HepG2 (cell line): ENCODE data around the gene STX1B. TPM values are rescaled to one million over a fixed set of nuclear protein-coding genes. Genes with fewer than 3 reads are reported as not detected.
A peak's percentile ranks its signal among the peaks of the same experiment; 100 is the strongest.

Experiments
- ERF ChIP-seq: IDR thresholded peaks from 2 replicates; pipeline ENCODE4 v1.6.1; 2018; ENCODE audit warnings: missing biosample characterization, missing genetic modification reagents
- HDAC6 ChIP-seq: fragments of 200-600 bp; sonication (generic); IDR thresholded peaks from 2 replicates; pipeline ENCODE4 v1.7.0; 2017; ENCODE audit warnings: mild to moderate bottlenecking, antibody characterized with exemption, low read length, low read depth
- HIVEP1 ChIP-seq: sonication (generic); formaldehyde crosslinking; IDR thresholded peaks from 2 replicates; pipeline ENCODE4 v1.4.0; 2020; ENCODE audit warnings: mild to moderate bottlenecking, missing genetic modification reagents
- HNF4G ChIP-seq, 2 experiments: sonication (generic) in 1 of 2; formaldehyde crosslinking in 1 of 2; IDR thresholded peaks; 2 replicates each; pipeline versions ENCODE4 v1.4.0 to v1.6.1; 2011 to 2020; ENCODE audit warnings: borderline replicate concordance in 2 of 2, low read depth in 2 of 2, mild to moderate bottlenecking in 2 of 2, low read length in 1 of 2, missing genetic modification reagents in 1 of 2, moderate library complexity in 1 of 2
- MAZ ChIP-seq, 2 experiments: sonication (generic) in 1 of 2; formaldehyde crosslinking in 1 of 2; IDR thresholded peaks; 2 replicates each; pipeline versions ENCODE4 v1.5.0 to v1.6.1; 2012 to 2020; ENCODE audit warnings: low read depth in 2 of 2, mild to moderate bottlenecking in 2 of 2, borderline replicate concordance in 1 of 2, improper control_type of control experiment in 1 of 2, low read length in 1 of 2, missing genetic modification reagents in 1 of 2, moderate library complexity in 1 of 2
- MXD3 ChIP-seq: IDR thresholded peaks from 2 replicates; pipeline ENCODE4 v1.6.1; 2016; ENCODE audit warnings: mild to moderate bottlenecking, missing biosample characterization, missing genetic modification reagents
- PRPF4 ChIP-seq: fragments of 200-400 bp; formaldehyde crosslinking; IDR thresholded peaks from 2 replicates; pipeline ENCODE4 v1.6.1; 2016; ENCODE audit warnings: low read length, low read depth; ENCODE audit not compliant: poor library complexity, severe bottlenecking
- RAD51 ChIP-seq: fragments of 450-650 bp; IDR thresholded peaks from 2 replicates; pipeline ENCODE4 v1.6.1; 2016; ENCODE audit warnings: borderline replicate concordance
- RFXAP ChIP-seq: sonication (generic); formaldehyde crosslinking; IDR thresholded peaks from 2 replicates; pipeline ENCODE4 v1.4.0; 2020; ENCODE audit warnings: missing genetic modification reagents, borderline replicate concordance
- RXRB ChIP-seq: IDR thresholded peaks from 2 replicates; pipeline ENCODE4 v1.6.1; 2016; ENCODE audit warnings: borderline replicate concordance, missing genetic modification reagents, missing compliant biosample characterization
- SNAPC5 ChIP-seq: sonication (generic); formaldehyde crosslinking; IDR thresholded peaks from 2 replicates; pipeline ENCODE4 v1.8.1; 2023; ENCODE audit warnings: mild to moderate bottlenecking, missing genetic modification reagents, borderline replicate concordance
- SRSF1 ChIP-seq: fragments of 200-400 bp; formaldehyde crosslinking; optimal IDR thresholded peaks from 2 replicates; pipeline ENCODE3; 2017; ENCODE audit warnings: mild to moderate bottlenecking, low read depth, low read length, moderate library complexity
- STAT6 ChIP-seq: sonication (generic); formaldehyde crosslinking; IDR thresholded peaks from 2 replicates; pipeline ENCODE4 v1.4.0; 2020; ENCODE audit warnings: missing genetic modification reagents, mild to moderate bottlenecking, borderline replicate concordance
- WIZ ChIP-seq: sonication (generic); formaldehyde crosslinking; IDR thresholded peaks from 2 replicates; pipeline ENCODE4 v1.5.1; 2020; ENCODE audit warnings: mild to moderate bottlenecking, missing genetic modification reagents
- ZBTB1 ChIP-seq: sonication (generic); formaldehyde crosslinking; IDR thresholded peaks from 2 replicates; pipeline ENCODE4 v1.4.0; 2020; ENCODE audit warnings: missing genetic modification reagents, borderline replicate concordance
- ZIK1 ChIP-seq: sonication (generic); formaldehyde crosslinking; IDR thresholded peaks from 2 replicates; pipeline ENCODE4 v1.5.0; 2020; ENCODE audit warnings: mild to moderate bottlenecking, low read depth, missing genetic modification reagents, borderline replicate concordance
- ZNF12 ChIP-seq: sonication (generic); formaldehyde crosslinking; IDR thresholded peaks from 2 replicates; pipeline ENCODE4 v1.5.0; 2020; ENCODE audit warnings: missing genetic modification reagents
- ZNF224 ChIP-seq: sonication (generic); formaldehyde crosslinking; IDR thresholded peaks from 2 replicates; pipeline ENCODE4 v1.5.0; 2020; ENCODE audit warnings: mild to moderate bottlenecking, missing genetic modification reagents
- ZNF503 ChIP-seq: sonication (generic); formaldehyde crosslinking; IDR thresholded peaks from 2 replicates; pipeline ENCODE4 v1.4.0; 2020; ENCODE audit warnings: missing genetic modification reagents
- ZNF737 ChIP-seq: sonication (generic); formaldehyde crosslinking; IDR thresholded peaks from 2 replicates; pipeline ENCODE4 v1.5.0; 2020; ENCODE audit warnings: missing genetic modification reagents, mild to moderate bottlenecking, borderline replicate concordance
- ZNF776 ChIP-seq: sonication (generic); formaldehyde crosslinking; IDR thresholded peaks from 2 replicates; pipeline ENCODE4 v1.4.0; 2020; ENCODE audit warnings: mild to moderate bottlenecking, missing genetic modification reagents
- polyA plus RNA-seq, 8 experiments: library from polyadenylated mRNA; depleted of rRNA in 3 of 8; stranded (reverse) in 7 of 8; unstranded in 1 of 8; fragments of >200 nt; fragmentation: Illumina TruSeq in 4 of 8; extraction: Trizol in 4 of 8; gene quantifications; 2 replicates each; pipeline versions ENCODE4 v1.2.1 to v1.2.3, GENCODE V29; 2011 to 2016; ENCODE audit warnings: low read depth in 4 of 8, missing spikeins in 1 of 8, mixed read lengths in 1 of 8; ENCODE audit not compliant: insufficient read depth in 1 of 8
- total RNA-seq, 5 experiments: library from RNA; depleted of rRNA; stranded (reverse); fragments of >200 nt; fragmentation: Illumina TruSeq; extraction: Trizol; gene quantifications; 2 replicates each; pipeline ENCODE4 v1.2.3, GENCODE V29; 2016; ENCODE audit warnings: low read depth in 1 of 5

The STX1B gene
- total and polyA plus RNA-seq, 2 of the 13 experiments (the other 11 are each of a cell fraction or from before 2014, with no cell fraction given) = 2.1 to 3.0 TPM

GRCh38 chr16:30985401-30986128 lies 24.9 kb downstream of the STX1B start (continued):
- no peak for TF ChIP-seq PRPF4
- TF ChIP-seq SRSF1 = peak; percentile 85
- peak; percentile 72; the same call in 1 of the 2 replicates for TF ChIP-seq WIZ (CRISPR knock-in tag)
- peak; percentile 74 for TF ChIP-seq ERF (CRISPR knock-in tag)
- TF ChIP-seq ZNF776 (CRISPR knock-in tag) = peak; percentile 66; the same call in 1 of the 2 replicates
- no peak for TF ChIP-seq HDAC6
- TF ChIP-seq HNF4G (IDR thresholded peaks at IDR 0.05; ENCODE audit: borderline replicate concordance, low read depth, low read length) = no peak
- no peak for TF ChIP-seq HNF4G (CRISPR knock-in tag; IDR thresholded peaks at IDR 0.05; ENCODE audit: borderline replicate concordance, low read depth)
- no peak for TF ChIP-seq SNAPC5 (CRISPR knock-in tag)
- TF ChIP-seq RFXAP (CRISPR knock-in tag) = peak; percentile 15; the same call in 1 of the 2 replicates
- TF ChIP-seq RXRB (CRISPR knock-in tag) = no peak
- TF ChIP-seq ZIK1 (CRISPR knock-in tag) = peak; percentile 69; the same call in 1 of the 2 replicates
- TF ChIP-seq STAT6 (CRISPR knock-in tag) = peak; percentile 14; the same call in 1 of the 2 replicates
- no peak for TF ChIP-seq RAD51
- TF ChIP-seq HIVEP1 (CRISPR knock-in tag) = peak; percentile 21
- TF ChIP-seq ZNF224 = peak; percentile 94; the same call in 1 of the 2 replicates
- peak; percentile 52; the same call in 1 of the 2 replicates for TF ChIP-seq ZNF737 (CRISPR knock-in tag)
- TF ChIP-seq MXD3 (CRISPR knock-in tag) = no peak
- TF ChIP-seq ZNF12 = peak; percentile 54; the same call in 1 of the 2 replicates
- no peak for TF ChIP-seq MAZ (IDR thresholded peaks at IDR 0.05; ENCODE audit: borderline replicate concordance, low read depth, low read length)
- peak; percentile 95 for TF ChIP-seq MAZ (CRISPR knock-in tag; IDR thresholded peaks at IDR 0.05; ENCODE audit: low read depth)
- no peak for TF ChIP-seq ZNF503 (CRISPR knock-in tag)
- TF ChIP-seq ZBTB1 (CRISPR knock-in tag) = no peak
